ENCODE results near the gene TMEM97. TPM values are rescaled to one million over a fixed set of nuclear protein-coding genes. Genes with fewer than 3 reads are reported as not detected.

The TMEM97 gene
- total RNA-seq, 1 donor from 2014 or later = 64.4 TPM

DNA sequence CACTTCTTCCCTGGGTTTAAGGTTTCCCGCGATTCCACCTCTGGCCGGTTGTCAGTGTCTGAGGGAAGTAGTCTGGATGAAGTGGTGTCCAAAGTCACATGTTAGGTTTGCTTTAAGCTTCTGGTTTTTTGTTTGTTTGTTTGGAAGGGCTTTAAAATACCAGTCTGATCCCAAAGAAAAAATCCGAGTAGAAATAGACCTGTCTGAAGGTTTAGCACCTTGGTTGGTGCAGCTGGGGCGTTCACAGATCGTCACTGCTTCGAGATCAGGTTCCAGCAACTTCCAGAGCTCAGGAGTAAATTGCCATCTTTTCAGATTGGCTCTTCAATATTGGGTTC lies 567 bp downstream of the TMEM97 start:
- Histone ChIP-seq H3K4me1 (peaks cover 22% of the 10 kb centered on the region), H3K9me3 (no peaks in the 10 kb centered on the region), H3K36me3 (no peaks in the 10 kb centered on the region), H3K27ac (peak overlapping the region; percentile 66), H3K4me3 (peak overlapping the region; percentile 80), H3K27me3 (no peaks in the 10 kb centered on the region)
- DNase-seq = no peak
- ATAC-seq = no peak
- TF ChIP-seq, protein P1, sequence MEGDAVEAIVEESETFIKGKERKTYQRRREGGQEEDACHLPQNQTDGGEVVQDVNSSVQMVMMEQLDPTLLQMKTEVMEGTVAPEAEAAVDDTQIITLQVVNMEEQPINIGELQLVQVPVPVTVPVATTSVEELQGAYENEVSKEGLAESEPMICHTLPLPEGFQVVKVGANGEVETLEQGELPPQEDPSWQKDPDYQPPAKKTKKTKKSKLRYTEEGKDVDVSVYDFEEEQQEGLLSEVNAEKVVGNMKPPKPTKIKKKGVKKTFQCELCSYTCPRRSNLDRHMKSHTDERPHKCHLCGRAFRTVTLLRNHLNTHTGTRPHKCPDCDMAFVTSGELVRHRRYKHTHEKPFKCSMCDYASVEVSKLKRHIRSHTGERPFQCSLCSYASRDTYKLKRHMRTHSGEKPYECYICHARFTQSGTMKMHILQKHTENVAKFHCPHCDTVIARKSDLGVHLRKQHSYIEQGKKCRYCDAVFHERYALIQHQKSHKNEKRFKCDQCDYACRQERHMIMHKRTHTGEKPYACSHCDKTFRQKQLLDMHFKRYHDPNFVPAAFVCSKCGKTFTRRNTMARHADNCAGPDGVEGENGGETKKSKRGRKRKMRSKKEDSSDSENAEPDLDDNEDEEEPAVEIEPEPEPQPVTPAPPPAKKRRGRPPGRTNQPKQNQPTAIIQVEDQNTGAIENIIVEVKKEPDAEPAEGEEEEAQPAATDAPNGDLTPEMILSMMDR (IDR thresholded peaks at IDR 0.05) = no peak
- intact Hi-C loops (cut with DNase I) = no loop called here

DNA sequence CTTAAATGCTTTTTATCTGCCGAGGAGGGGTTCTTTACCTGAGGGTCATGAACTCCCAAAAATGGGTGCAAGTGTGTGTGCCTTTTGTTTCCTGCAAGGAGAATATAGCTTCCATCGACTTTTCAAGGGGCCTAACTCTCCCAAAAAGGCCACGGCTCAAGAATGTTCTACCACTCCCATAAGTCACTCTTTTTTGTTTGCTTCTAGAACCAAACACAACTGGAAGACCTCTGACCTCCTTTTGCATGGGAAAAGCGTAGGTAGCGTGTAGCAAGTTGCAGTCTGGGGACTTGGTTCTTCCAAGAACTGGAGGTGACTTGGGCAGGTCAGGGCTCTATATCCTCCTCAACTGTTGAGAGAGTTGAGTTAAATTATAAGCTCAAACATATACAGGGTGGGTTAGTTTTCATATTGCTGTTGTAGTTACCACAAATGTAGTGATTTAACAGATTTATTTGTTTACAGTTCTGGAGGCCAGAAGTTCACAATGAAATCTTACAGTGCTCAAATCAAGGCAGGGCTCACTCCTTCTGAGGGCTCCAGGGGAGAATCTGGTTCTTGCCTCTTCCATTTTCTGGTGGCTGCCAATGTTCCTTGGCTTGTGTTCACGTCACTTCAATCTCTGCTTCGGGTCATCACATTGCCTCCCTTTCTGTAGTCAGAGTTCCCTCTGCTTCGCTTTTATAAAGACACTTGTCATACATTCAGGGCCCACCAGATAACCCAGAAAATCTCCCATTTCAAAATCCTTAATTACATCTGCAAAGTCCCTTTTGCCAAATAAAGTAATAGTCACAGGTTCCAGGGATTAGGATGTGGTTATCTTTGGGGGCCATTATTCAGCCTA lies 1.4 kb downstream of the TMEM97 start:
- H3K27ac ChIP-seq = no peak overlapping the region
- H3K27me3 ChIP-seq = no peaks in the 10 kb centered on the region
- DNase-seq = no peak
- no peak for ATAC-seq
- H3K4me3 ChIP-seq = peak overlapping the region; percentile 80
- intact Hi-C loops (cut with DNase I) = no loop called here
- TF ChIP-seq, protein P1 (IDR thresholded peaks at IDR 0.05) = no peak
- H3K4me1 ChIP-seq = peaks cover 30% of the 10 kb centered on the region
- no peaks in the 10 kb centered on the region for H3K9me3 ChIP-seq
- no peaks in the 10 kb centered on the region for H3K36me3 ChIP-seq

DNA sequence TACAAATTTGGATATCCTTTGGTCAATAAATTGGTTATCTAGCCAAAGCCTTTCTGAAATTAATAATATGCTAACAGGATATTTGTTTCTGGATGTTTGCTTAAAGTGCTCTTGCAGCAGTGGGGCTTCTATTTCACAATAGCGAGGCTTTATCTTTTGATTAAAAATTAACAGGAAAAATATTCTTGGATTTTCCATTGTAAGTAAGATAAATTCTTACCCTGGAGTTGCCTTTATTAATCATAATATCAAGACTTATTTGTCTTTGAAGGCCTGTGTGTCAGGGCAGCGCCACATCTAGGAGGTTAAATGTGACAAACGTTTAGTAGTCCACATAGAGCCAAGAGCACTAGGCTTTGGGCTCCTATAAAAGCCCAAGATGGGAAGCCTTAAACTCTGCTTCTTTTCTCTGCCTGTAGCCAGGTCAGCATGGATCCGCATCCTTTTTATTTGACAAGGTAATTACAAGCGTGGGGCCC lies 5.3 kb downstream of the TMEM97 start:
- Histone ChIP-seq H3K36me3 (peaks cover 24% of the 10 kb centered on the region), H3K4me1 (peaks cover 30% of the 10 kb centered on the region), H3K9me3 (no peaks in the 10 kb centered on the region), H3K27ac (no peak overlapping the region), H3K4me3 (no peak overlapping the region), H3K27me3 (no peaks in the 10 kb centered on the region)
- intact Hi-C loops (cut with DNase I) = no loop called here
- TF ChIP-seq, protein P1 (IDR thresholded peaks at IDR 0.05) = no peak
- no peak for ATAC-seq
- DNase-seq = no peak

DNA sequence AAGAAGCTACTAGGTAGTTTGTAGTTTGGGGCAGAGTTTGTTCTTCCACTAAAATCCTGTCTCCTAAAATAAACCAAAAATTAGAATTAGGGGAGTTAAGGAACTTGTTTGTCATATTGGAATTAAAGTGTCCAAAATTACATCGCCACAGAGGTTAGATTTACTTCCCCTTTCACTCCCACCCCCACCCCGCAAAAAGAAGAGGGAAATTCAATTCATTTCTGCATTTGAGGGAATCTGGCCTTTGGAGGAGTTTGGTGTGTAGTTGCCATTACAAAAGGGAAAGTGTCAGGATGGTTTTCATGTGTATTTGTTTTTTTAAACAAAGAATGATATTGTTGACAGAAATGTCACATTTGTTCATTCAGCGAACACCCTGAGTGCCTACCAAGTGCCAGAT lies 5.8 kb downstream of the TMEM97 start:
- no peak overlapping the region for H3K4me3 ChIP-seq
- intact Hi-C loops (cut with DNase I) = no loop called here
- TF ChIP-seq, protein P1 (IDR thresholded peaks at IDR 0.05) = no peak
- no peaks in the 10 kb centered on the region for H3K9me3 ChIP-seq
- peaks cover 25% of the 10 kb centered on the region for H3K4me1 ChIP-seq
- H3K27me3 ChIP-seq = no peaks in the 10 kb centered on the region
- DNase-seq = no peak
- peaks cover 27% of the 10 kb centered on the region for H3K36me3 ChIP-seq
- no peak for ATAC-seq
- H3K27ac ChIP-seq = no peak overlapping the region

DNA sequence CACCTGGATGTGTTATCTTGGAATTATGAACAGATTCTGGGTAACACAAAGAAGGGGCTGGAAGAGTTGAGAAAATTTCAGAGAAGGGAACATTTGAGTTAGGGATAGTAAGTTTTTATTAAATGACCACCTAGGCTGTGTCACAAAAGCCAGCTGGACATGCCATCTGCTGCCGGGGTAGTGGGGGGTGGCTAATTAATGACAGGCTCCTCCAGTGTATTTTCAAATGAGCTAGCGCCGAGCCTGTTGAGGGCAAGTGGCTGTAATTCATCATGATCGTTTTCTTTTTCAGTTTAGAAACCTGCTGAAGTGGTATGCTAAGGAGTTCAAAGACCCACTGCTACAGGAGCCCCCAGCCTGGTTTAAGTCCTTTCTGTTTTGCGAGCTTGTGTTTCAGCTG lies 6.2 kb downstream of the TMEM97 start:
- ATAC-seq = no peak

More for the DNA sequence above, 6.2 kb downstream of the TMEM97 start:
- Histone ChIP-seq H3K9me3 (no peaks in the 10 kb centered on the region), H3K27ac (no peak overlapping the region), H3K36me3 (peaks cover 29% of the 10 kb centered on the region), H3K4me1 (peaks cover 21% of the 10 kb centered on the region), H3K27me3 (no peaks in the 10 kb centered on the region), H3K4me3 (no peak overlapping the region)
- TF ChIP-seq, protein P1 (IDR thresholded peaks at IDR 0.05) = no peak
- intact Hi-C loops (cut with DNase I) = no loop called here
- DNase-seq = no peak

All from upper lobe of right lung (tissue), 1 donor.